GM21619 (cell line): ENCODE results near the gene BTNL9.
"Not testable (repeated sequence)": the region's sequence is repeated elsewhere in the genome, so short reads cannot be mapped to it uniquely, and the experiment has no call there.

Experiments used
- ATAC-seq: cut with Tn5 transposase; IDR thresholded peaks from one replicate; pipeline ENCODE4 v1.9.1; 2021; ENCODE audit not compliant: unreplicated experiment

The BTNL9 gene

DNA sequence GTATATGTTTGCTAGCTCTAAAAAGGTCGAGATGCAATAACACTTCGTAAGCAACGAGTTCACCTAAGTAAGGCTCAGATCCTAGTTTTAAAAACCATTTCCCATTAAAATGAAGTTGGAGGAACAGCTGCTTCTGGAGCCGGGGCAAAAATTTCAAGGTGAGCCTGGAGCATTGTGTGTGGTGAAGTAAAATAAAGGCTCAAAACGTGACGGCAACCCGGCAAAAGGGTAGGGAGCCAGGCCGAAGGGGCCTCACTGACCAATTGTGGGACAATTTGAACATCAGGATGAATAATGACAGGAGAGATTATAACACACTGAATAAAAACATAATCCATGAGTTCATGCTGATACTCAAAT lies 20.1 kb downstream of the BTNL9 start:
- no peak for ATAC-seq

DNA sequence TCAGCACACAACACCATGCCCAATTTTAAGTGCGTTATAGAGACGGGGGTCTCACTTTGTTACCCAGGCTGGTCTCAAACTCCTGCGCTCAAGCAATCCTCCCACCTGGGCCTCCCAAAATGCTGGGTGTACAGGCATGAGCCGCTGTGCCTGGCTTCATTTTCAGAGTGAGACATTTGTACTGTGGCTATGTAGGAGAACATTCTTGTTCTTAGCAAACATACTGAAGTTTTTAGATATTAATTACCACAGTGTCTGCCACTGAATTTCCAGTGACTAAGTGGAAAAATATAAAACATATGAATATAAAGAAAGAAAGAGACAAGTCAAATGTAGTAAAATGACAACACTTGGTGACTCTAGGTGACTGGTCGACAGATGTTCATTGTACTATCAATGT lies 20.9 kb downstream of the BTNL9 start:
- no peak for ATAC-seq

DNA sequence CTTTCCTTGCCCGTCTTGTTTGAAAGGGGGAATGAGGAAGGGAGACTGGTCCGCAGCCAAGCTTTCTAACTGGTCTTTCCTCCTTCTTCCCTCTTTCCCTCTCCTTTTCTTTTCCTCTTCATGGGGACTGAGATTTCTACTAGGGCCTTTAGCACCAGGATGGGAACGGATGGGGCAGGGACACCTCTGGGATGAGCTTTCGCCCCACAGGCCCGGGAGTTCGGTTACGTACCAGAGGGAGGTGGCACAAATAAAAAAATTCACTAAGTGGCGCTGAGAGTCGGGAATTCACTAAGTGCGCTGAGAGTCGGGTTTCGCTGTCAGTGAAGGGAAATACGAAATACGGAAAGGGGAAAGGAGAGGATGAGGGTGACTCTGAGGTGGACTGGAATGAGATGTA lies 21.6 kb downstream of the BTNL9 start:
- ATAC-seq, result no peak

DNA sequence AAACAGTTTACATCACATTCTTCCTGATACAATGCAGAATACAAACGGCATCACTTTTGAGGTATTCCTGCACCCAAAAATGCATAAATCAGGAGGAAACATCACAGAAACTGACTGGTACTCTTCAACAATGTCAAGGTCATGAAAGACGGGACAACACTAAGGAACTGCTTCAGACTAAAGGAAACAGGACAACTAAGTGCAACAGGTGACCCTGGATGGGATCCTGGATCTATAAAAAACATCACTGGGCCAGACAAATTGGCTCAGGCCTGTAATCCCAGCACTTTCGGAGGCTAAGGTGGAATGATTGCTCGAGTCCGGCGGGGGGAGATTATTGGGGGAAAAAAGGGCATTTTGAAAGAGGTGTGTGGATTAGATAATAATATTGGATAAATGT lies 22.6 kb downstream of the BTNL9 start:
- no peak for ATAC-seq

DNA sequence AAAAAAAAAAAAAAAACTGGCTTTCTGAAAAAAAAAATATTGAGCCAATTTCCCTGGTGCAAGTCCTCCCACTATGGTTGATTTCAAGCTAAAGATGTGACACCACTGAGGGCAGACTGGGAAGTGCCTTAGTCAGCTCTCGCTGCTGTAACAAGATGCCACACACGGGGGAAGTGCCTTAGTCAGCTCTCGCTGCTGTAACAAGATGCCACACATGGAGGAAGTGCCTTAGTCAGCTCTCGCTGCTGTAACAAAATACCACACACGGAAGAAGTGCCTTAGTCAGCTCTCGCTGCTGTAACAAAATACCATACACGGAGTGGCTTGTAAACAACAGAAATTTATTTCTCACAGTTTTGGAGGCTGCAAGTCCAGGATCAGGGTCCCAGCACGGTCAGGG lies 23.4 kb downstream of the BTNL9 start:
- no peak for ATAC-seq

DNA sequence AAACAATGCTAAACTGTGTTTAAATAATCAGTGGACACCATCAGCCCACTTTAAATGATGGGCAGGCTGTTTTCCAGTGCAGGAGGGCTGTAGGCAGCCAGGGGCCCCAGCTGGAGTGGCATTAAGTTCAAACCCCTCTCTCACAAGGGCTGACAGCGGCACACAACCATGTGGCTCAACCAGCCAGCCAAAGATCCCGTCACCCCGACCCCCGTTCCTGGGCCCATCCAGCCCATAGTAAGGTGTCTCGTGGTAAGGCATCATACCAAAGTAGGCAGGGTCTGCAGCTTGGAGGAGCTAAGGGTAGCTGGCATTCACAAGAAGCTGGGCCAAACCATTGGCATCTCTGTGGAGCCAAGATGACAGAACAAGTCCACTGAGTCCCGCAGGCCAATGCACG lies 24.9 kb downstream of the BTNL9 start:
- ATAC-seq, result no peak

DNA sequence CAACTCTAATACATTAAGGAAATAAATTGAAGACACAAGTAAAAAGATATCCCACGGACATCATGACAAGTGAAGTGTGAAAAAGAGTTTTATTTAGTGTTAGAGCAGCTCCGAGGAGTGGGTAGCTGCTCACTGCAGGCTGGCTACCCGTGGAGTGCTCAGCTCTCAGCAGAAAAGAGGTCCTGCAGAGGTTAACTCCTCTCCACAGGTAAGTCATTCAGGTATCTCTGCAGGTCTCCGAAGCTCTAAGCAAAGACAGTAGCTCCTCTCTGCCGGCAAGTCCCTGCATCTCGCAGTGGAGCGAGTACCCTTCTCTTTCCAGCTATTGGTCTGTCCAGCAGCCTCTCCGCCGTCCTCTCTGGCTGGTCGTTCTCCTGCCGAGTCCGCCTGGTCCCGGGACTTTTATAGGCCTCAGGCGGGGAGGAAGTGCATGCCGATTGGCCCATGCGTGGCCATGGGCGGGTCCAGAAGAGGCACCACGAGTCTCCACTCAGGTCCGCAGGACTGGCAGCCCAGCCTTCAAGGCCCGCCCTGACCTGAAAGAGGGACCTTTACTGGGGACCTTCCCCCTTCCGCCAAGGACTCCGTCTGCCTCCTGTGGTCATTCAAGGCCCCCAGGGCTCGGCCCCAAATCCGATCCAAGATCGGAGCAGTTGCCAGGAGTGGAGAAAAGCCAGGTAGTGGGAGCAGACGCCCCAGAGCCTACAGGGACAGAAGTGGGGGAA lies 29.9 kb downstream of the BTNL9 start:
- no peak for ATAC-seq

DNA sequence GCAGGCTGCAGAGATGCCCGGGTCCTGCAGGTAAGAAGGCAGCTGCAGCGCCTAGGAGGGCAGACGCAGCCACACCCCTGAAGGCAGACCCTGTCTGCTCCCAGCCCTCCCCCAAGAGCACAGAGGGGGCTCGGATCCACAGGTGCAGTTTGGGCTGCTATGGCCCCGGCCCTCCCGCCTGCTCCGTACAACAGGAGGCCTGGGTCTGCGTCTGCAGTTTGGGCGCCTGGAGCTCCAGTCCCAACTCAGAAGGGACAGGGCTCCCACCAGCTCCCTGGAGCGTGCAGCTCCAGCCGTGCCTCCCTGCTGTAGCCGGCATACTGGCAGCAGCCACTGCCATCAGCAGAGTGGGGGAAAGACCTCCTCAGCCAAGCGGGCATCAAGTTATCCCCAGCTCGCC lies 30.5 kb downstream of the BTNL9 start:
- no peak for ATAC-seq

DNA sequence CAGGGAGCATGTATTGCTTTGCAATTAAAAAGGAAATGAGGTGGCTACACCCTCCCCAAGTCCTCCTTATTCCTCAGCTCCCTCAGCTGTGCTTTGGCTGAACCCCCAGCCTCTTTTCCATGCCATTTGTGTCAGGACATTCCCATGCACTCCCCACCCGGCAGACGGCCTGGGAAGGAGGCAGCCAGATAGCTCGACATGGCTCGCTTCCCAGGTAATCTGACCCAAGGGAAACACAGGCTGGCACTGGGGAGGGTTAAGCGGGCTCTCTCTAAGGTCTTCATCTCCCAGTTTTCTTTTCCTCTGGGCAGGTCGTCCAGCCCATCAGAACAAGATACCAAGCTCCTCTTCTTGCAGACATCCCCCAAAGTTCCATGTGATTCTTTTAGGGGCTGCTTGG lies 31.2 kb downstream of the BTNL9 start:
- ATAC-seq, result no peak

DNA sequence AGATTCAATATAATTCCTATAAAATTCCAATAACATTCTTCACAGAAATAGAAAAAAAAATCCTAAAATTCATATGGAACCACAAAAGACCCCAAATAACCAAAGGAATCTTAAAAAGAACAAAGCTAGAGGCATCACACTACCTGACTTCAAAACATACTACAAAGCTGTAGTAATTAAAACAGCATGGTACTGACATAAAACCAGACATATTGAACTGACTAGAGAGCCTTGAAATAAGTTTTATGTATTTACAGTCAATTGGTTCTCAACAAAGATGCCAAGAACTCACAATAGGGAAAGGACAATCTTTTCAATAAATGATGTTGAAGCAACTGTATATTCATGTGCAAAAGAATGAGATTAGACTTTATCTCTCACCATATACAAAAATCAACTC lies 36.9 kb downstream of the BTNL9 start:
- no peak for ATAC-seq

DNA sequence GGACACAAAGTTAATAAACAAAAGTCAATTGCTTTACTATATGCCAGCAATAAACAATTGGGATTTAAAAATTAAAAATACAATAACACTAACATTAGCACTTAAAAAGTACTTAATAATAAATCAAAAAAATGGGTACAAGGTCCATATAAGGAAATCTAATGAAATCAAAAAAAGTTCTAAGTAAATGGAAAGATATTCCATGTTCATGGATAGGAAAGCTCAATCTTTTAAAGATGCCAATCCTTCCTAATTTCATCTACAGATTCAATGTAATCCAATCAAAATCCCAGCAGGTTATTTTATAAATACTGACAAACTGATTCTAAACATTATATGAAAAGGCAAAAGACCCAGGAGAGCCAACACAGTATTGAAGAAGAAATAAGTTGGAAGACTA lies 41.9 kb downstream of the BTNL9 start:
- no peak for ATAC-seq

DNA sequence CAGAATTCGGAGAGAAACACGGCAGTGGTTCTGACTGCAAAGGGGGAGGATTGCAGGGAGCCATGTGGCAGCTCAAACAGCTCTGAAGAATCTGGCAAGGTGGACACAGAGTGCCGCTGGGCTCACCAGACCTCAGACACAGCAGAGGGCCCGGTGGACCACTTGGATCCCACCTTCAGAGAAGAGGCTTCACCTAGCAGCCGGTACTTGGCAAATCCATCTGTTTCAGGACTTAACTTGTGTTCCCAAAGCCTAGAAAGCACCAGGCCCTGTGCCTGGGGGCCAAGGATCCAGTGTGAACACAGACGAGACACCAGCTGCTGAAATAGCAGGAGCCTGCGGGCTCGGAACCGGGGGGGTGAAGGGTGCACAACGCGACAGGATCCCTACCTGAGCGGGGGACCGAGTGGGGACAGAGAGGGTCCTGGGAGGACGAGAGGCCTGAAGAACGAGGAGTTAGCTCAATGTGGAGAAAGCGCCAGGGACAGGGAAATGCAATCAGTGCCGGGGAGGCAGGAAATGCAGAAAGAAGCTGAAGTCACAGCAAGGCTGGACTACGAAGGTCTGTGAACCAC lies 44.6 kb downstream of the BTNL9 start:
- no peak for ATAC-seq

DNA sequence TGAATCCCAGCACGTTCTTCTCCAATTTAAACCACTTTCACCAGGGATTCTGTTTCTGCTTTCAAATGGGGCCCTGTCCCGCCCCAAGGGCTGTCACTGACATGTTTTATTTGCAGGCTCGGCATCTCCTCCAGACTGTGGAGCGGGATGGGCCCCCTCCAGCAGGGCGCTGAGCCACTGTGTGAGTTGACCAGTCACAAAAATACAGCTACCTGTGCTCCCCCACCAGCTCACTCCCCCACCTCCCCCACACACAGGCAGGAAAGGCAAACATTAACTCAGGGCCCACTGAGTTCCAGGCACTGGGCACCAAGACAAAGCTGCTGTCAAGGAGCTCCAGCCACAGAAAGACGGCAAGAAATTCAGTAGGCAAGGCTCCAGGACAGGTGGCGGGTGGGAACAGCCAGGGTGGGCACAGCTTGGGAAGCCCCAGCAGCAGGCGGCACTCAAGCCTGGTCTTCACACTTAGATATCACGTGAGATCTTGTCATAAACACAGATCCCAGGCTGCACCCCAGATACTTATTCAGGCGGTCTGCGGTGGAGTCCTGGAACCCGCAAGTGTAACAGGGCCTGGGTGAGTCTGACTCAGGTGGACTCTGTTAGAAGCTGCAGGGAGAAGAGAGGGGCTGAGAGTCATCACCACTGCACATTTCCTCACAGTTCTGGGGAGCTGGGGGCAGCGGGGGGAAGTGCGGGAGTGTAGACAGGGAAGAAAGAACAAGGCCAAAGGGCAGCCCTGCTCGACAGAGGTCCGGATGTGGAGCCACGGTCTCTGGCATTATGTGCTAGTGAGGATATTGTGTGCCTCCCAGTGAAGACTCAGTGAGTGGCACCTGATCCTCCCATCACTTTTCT lies 46.2 kb downstream of the BTNL9 start:
- no peak for ATAC-seq

DNA sequence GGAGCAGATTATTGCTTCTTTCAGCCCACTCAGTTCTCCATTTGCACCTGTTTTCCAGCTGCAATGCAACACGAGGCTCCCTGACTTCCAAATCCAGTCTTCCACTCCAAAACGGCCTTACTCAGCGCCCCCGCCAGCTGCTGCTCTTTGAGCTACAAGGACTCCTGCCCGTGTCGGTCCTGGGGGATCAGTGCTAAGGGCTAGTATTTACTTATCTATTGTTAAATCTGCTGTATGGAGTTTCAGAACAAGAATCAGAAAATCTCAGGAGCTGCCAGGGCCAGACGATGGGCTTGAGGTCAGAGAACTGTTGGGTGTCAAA lies 46.8 kb downstream of the BTNL9 start:
- ATAC-seq, result no peak

DNA sequence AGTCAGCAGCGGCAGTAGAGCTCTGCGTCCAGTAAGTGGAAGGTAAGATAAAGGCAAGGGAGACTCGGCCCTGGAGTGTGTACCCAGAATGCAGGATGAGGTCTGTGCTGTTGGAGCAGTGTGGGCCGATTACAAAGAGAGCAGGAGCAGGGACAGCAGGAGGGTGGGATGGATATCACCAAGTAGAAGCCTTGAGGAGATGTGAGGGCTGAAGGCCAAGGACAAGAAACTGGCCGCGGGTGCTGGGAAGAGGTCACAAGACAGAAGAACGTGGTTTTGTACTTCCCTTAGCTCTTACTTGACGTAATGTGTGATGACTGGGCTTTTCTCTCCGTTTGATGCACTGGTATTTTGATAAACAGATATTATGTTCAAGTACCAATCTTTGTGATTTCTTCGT lies 47.2 kb downstream of the BTNL9 start:
- ATAC-seq, result no peak

DNA sequence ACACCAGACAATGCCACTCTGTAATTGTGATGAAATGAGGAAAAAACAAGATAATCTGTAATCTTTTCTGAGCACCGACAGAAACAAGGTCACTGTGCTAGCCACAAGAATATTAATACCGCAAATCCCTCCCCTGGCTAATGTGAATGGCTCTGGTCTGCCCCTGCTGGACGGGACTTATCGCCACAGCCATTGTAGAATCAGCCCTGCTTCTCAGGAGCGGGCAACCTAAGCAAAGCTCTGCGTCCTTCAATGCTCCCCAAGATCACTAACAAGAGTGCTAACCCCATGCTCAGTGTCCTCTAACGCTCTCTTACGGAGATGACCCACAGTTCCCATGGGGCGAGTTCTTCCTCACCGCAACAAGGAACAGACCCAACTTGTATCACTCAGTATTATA lies 48.2 kb downstream of the BTNL9 start:
- no peak for ATAC-seq

DNA sequence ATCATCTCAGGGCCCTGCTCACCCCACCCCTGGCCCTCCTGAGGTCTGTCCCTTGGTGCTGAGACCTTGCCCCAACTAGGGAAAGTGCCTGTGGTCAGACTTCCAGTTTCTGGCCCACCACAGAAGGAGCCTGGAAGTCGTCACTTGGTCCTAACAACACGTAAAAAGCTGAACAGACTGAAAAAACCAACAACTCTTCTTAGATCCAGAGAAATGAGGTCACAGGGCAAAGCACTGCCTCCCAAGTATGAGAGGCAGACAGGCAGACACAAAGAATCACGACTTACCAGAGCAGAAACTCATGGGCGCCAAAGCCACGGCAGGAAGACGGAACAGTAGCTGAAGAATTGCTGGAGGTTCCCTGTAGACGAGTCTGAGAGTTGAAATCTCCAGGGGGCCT lies 52.4 kb downstream of the BTNL9 start:
- ATAC-seq, result no peak

DNA sequence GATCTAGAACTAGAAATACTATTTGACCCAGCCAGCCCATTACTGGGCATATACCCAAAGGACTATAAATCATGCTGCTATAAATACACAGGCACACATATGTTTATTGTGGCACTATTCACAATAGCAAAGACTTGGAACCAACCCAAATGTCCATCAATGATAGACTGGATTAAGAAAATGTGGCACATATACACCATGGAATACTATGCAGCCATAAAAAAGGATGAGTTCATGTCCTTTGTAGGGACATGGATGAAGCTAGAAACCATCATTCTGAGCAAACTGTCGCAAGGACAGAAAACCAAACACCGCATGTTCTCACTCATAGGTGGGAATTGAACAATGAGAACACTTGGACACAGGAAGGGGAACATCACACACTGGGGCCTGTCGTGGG lies 55.1 kb downstream of the BTNL9 start:
- ATAC-seq, result not testable (repeated sequence)

DNA sequence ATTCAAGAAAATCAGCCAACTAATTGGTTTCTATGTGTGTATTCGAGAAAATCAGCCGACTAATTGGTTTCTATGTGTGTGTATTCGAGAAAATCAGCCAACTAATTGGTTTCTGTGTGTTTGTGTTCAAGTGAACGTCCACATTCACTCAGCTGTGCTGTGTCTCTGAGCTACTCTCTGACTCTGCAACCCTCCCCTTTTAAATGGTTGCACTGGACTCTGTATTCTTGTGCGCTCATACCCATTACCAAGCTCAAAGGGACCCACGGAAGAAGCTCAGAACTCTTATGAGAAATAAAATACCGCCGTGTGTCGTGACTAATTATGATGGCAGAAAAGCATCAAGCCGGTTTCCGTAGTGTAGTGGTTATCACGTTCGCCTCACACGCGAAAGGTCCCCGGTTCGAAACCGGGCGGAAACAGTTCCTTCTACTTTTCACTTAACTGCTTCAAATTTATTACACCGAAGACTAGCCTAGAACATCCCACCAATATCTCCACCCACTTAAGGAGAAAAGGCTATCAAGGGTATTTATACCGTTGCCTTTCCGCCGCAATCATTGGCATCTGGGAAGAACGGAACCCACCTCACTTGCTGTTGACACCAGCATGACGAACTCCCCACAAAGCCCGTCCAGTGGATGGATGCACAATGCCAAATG lies 56.8 kb downstream of the BTNL9 start:
- not testable (repeated sequence) for ATAC-seq

DNA sequence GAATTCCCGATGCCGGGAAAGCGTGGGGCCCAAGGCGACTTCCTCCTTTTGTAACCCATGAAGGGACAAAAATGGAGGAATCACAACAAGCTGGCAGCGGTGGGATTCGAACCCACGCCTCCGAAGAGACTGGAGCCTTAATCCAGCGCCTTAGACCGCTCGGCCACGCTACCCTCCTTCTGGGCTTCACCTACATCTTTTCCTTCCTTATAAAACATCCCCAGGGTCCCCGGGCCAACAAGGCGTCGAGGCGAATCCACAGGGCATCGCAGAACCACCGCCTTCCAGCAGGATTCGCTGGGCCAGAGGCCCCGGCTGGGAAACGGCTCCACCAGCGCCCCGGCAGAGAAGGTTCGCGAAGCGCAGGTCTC lies 57.3 kb downstream of the BTNL9 start:
- ATAC-seq, result not testable (repeated sequence)

DNA sequence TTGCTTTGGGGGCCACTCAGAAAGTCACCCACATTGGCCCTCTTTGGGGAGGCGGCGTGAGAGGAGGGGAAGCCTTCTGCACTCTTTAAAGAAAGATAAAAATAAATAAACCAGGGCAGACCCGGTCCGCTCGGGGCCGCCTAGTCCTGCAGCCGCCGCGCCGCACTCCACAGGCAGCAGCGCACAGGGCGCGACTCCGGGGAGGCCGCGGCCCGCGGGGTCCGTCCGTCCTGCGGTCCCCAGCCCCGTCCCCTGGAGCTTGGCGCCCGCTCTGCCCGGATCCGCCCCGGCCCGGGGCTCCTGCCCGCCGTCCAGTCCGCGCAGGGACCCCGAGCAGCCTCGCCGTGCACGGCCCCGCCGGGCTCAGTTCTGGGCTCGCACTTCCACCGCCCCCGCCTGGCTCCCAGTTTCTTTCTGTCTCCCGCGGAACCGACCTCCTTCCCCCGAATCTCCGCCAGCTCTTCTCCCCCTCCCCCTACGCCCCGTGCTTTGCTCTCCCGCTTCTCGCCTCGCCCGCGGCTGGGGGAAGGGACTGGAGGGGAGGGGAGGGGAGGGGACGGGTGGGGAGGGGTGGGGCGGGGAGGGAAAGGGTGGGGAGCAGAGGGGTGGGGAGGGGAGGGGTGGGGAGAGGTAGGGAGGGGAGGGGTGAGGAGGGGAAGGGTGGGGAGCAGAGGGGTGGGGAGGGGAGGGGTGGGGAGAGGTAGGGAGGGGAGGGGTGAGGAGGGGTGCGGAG lies 57.9 kb downstream of the BTNL9 start:
- not testable (repeated sequence) for ATAC-seq
